DND-41 (cell line): ENCODE results near the gene RALY.

Experiments used
- EZH2 ChIP-seq: IDR thresholded peaks from 3 replicates; pipeline ENCODE4 v1.6.1; 2012; ENCODE audit warnings: borderline replicate concordance, low read depth, mild to moderate bottlenecking, moderate library complexity, low read length, inconsistent platforms; ENCODE audit not compliant: severe bottlenecking
- TF ChIP-seq, protein P1 (sequence below): IDR thresholded peaks from 2 replicates; pipeline ENCODE4 v1.5.1; 2012; ENCODE audit warnings: borderline replicate concordance, low read length, moderate library complexity, mild to moderate bottlenecking; ENCODE audit not compliant: poor library complexity, severe bottlenecking; ENCODE audit errors: extremely low read depth

DNA sequence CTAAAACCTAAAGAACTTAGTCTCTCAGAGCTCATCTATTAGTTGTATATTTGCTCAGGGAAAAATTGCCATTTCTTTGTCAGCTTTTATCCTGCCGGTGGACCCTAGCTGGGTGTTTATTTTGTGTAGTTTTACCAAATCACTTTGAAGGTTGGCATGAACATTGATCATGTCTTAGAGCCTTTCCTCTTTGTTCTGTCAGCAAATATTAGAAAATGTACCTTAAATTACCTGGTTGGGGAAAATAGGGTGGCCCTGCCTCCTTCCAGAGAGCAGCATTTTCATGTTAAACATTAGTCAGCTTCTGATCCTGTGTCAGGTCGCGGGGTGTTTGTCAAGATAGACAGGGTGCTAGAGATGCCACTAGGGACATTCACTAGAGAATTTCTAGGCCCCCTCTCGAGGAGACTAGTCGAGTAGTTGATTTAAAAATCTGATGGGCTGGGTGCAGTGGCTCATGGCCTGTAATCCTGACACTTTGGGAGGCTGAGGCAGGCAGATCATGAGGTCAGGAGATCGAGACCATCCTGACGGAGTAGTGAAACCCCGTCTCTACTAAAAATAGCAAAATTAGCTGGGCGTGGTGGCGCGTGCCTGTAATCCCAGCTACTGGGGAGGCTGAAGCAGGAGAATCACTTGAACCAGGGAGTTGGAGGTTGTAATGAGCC, 11.2 kb downstream of the RALY start:
- TF ChIP-seq, protein P1, sequence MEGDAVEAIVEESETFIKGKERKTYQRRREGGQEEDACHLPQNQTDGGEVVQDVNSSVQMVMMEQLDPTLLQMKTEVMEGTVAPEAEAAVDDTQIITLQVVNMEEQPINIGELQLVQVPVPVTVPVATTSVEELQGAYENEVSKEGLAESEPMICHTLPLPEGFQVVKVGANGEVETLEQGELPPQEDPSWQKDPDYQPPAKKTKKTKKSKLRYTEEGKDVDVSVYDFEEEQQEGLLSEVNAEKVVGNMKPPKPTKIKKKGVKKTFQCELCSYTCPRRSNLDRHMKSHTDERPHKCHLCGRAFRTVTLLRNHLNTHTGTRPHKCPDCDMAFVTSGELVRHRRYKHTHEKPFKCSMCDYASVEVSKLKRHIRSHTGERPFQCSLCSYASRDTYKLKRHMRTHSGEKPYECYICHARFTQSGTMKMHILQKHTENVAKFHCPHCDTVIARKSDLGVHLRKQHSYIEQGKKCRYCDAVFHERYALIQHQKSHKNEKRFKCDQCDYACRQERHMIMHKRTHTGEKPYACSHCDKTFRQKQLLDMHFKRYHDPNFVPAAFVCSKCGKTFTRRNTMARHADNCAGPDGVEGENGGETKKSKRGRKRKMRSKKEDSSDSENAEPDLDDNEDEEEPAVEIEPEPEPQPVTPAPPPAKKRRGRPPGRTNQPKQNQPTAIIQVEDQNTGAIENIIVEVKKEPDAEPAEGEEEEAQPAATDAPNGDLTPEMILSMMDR: no peak
- TF ChIP-seq EZH2: no peak
